Iris pigment epithelial cell (primary cell): ENCODE measurements around the gene GORAB.

ENCODE experiments used
- DNase-seq: peaks from one replicate; pipeline ENCODE4 v3.0.0-alpha.2; 2011; ENCODE audit warnings: low read depth

Gene GORAB

GRCh38 chr1:170590921-170591705 lies 59.1 kb downstream of the GORAB start:
- no peak for DNase-seq

DNA sequence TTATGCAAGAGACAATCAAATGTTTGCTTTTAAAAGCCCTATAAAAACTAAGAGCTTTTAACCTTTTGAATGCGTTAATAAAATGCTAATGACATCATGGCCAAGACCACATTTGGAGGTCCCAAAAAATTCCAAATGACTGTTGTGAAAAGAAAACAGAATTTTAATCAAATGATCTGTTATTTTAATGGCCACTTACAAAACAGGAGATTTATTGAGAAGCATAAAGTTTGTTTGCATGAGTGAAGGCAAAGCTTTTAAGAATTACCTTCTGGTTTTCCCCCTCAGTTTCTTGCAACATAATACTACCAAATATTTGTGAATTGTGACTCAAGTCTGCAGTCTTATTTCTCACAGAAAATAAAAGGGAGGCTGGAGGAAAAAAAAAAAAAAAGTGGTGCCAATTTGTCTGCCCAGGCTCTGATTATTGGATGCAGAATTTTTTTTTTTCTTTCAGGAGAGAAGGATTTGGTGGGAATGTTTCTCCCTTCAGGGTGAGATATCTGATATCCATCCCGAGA lies 60.7 kb downstream of the GORAB start:
- no peak for DNase-seq

DNA sequence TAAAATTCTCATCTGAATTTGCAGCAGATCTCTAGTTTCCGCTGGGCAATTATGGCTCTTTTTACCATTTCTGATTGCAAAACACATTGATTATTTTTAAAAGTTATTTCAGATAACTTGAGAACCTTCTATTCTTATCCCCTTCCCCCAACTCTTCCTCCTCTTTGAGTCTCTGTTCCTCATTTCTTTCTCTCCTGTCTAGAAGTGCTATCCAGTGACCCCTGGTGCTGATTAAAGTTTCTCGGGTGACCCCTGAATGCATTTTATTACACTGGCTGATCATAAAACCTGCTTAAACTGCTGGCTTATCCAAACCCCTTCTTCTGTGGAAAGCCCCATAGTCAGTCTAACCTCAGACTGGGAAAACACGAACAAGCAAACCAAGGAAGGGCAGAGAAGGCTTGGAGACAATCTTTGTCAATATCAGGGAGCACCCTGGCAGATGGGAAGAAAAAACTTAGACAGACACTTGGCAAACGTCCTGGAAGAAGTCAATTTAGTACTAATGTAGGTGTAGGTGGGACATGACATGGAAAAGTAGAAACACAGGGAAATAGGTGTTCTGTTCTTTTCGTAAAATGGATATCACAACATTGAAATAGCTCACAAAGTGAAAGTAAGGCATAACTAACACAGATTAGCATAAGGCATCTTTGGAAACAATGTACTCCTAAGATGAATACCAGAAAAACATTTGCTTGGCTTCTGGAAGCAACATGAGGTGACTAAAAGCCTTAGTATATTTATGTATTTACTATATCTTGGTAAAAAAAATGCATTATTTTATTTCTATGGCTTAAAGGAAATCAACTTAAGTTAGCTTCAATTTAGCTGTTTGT lies 61.4 kb downstream of the GORAB start:
- DNase-seq: no peak

DNA sequence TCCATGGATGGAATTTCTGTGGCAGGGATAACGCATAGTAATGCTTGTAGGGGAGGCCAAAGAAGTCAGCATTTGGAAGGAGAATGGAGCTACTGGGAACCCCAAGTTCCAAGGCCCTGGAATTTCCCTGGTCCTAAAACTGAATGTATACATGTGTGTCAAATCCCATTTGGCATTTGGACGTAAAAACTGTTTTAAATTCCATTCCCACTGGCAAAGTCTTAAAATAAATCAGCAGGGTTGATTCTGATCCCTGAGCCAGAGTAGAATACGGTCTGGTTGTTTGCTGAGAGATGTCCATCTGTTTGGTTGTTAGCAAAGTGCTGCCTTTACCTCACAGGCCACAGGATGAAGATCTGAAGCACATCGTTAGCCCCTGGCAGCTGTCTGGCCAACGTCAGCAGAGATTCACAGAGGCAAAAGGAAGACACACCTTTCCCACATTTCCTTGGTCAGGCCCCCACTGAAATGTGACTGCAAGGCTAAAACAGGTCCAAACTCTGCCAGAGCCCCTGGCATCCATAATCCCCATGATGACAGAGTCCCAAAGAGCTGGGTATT lies 62.2 kb downstream of the GORAB start:
- no peak for DNase-seq

- DNase-seq: no peak
Measured at GRCh38 chr1:170596701-170597100, 64.7 kb downstream of the GORAB start.

GRCh38 chr1:170598618-170599017 lies 66.7 kb downstream of the GORAB start:
- no peak for DNase-seq

GRCh38 chr1:170599033-170599432 lies 67.1 kb downstream of the GORAB start:
- no peak for DNase-seq

DNA sequence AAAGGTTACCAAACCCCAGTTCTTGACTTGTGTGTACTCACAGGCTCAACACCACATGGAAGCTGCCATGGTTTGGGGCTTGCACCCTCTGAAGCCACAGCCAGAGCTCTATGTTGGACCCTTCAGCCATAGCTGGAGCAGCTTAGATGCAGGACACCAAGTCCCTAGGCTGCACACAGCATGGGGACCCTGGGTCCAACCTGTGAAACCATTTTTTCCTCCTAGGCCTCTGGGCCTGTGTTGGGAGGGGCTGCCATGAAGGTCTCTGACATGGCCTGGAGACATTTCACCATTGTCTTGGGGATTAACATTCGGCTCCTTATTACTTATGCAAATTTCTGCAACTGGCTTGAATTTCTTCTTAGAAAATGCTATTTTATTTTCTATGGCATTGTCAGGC lies 69.9 kb downstream of the GORAB start:
- DNase-seq: no peak
